Activated naive CD8-positive, alpha-beta T cell (primary cell): ENCODE measurements around the gene DACT2.
"Not testable (repeated sequence)": the region's sequence is repeated elsewhere in the genome, so short reads cannot be mapped to it uniquely, and the experiment has no call there.

ENCODE experiments used
- H3K27ac Mint-ChIP-seq: one replicate; pipeline ENCODE4 v1.8.0; 2021; ENCODE audit warnings: mixed read lengths
- H3K27me3 Mint-ChIP-seq: one replicate; pipeline ENCODE4 v1.8.0; 2021; ENCODE audit warnings: mixed read lengths
- H3K36me3 Mint-ChIP-seq: one replicate; pipeline ENCODE4 v1.8.0; 2021; ENCODE audit warnings: mixed read lengths
- H3K4me1 Mint-ChIP-seq: one replicate; pipeline ENCODE4 v1.8.0; 2021; ENCODE audit warnings: low read depth, mixed read lengths
- H3K4me3 Mint-ChIP-seq: one replicate; pipeline ENCODE4 v1.8.0; 2021; ENCODE audit warnings: mild to moderate bottlenecking, mixed read lengths
- H3K9me3 Mint-ChIP-seq: one replicate; pipeline ENCODE4 v1.8.0; 2021; ENCODE audit warnings: low read depth, mixed read lengths

Gene DACT2

DNA sequence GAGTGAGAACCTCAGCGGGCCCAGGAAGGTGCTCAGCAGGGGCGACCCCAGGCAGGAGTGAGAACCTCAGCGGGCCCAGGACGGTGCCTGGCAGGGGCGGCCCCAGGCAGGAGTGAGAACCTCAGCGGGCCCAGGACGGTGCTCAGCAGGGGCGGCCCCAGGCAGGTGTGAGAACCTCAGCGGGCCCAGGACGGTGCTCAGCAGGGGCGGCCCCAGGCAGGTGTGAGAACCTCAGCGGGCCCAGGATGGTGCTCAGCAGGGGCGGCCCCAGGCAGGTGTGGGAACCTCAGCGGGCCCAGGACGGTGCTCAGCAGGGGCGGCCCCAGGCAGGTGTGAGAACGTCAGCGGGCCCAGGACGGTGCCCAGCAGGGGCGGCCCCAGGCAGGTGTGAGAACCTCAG is 37.3 kb upstream of the DACT2 start:
- not testable (repeated sequence) for H3K36me3 Mint-ChIP-seq, H3K27me3 Mint-ChIP-seq, H3K27ac Mint-ChIP-seq, H3K4me3 Mint-ChIP-seq, H3K4me1 Mint-ChIP-seq, H3K9me3 Mint-ChIP-seq

DNA sequence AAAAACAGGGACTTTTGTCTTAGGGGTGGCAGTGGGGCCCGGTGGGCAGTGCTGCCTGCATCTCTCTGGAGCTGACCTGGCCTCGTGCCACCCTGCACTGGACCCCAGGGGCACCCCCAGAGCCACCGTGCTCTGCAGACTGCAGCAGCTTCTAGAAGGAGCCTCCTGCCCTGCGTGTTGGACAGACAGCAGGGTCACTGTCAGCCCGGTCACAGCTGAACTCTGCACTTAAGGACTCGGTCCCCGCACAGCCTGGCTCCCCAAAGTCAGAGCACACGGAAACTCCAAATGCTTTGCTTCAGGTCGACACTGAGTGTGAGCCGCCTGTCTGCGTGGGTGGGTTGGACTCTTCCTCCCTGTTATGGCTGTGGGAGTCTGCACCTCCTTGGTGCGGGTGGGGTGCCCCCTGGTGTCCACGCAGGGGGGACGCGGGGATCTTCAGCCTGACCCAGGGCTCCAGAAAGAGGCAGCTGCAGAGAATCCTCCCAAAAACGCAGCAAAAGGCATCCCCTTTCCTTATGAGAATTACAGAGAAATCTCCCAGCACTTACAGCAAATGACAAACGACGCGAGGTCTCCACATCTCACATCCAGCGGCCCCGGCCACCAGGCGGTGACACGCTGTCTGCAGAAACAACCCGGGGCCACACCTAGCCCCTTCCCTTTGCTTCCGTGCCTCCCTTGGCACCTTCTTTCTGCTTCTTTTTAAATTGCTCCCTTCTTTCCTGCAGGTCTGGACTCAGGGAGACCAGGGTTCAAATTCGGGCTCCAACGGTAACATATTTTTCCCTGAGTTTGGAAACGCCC is 36.3 kb upstream of the DACT2 start:
- no peaks in the 10 kb centered on the region for H3K9me3 Mint-ChIP-seq
- no peak overlapping the region for H3K27ac Mint-ChIP-seq
- H3K4me1 Mint-ChIP-seq, result no peaks in the 10 kb centered on the region
- no peaks in the 10 kb centered on the region for H3K36me3 Mint-ChIP-seq
- H3K27me3 Mint-ChIP-seq, result peaks cover 4% of the 10 kb centered on the region
- no peak overlapping the region for H3K4me3 Mint-ChIP-seq

DNA sequence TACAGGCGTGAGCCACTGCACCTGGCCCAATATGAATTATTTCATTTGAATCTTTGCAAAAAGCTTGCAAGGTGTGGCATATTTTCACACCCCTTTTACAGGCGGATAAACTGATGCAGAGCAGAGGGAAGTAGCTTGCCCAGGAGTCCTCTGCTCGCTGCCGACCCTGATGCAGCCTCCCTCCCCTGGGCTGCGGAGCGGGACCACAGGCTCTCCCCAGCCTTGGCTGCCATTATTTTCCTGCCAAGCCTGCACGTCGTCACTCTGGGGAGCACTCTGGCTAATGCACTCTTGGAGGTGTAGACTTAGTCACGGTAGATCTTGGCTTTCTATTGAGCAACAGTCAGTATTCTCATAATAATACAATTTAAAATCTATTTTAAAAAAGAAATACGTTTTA is 34.8 kb upstream of the DACT2 start:
- H3K27ac Mint-ChIP-seq, result no peak overlapping the region
- H3K36me3 Mint-ChIP-seq, result no peaks in the 10 kb centered on the region
- H3K9me3 Mint-ChIP-seq, result no peaks in the 10 kb centered on the region
- no peak overlapping the region for H3K4me3 Mint-ChIP-seq
- no peaks in the 10 kb centered on the region for H3K4me1 Mint-ChIP-seq
- H3K27me3 Mint-ChIP-seq, result peaks cover 3% of the 10 kb centered on the region

DNA sequence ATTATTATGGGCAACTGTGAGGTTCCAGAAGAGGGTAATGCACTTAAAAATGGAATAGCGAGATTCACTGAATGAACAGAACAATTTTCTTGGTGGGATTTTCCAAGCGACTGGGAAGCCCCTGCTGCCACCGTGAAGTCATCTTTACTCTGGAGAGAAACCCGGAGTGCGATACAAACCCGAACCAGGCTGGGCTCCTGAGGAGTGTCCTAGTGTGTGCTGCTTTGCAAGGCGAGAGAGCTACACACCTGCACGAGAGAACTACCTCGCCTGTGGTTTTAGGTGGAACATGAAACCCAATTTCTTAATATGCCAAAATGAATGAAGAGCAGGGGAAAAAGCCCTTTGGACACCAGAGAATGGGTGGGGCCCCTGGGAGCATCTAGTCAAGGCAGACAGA is 33.5 kb upstream of the DACT2 start:
- H3K27ac Mint-ChIP-seq, result no peak overlapping the region
- no peak overlapping the region for H3K4me3 Mint-ChIP-seq
- no peaks in the 10 kb centered on the region for H3K4me1 Mint-ChIP-seq
- no peaks in the 10 kb centered on the region for H3K36me3 Mint-ChIP-seq
- no peaks in the 10 kb centered on the region for H3K9me3 Mint-ChIP-seq
- H3K27me3 Mint-ChIP-seq, result peaks cover 3% of the 10 kb centered on the region

DNA sequence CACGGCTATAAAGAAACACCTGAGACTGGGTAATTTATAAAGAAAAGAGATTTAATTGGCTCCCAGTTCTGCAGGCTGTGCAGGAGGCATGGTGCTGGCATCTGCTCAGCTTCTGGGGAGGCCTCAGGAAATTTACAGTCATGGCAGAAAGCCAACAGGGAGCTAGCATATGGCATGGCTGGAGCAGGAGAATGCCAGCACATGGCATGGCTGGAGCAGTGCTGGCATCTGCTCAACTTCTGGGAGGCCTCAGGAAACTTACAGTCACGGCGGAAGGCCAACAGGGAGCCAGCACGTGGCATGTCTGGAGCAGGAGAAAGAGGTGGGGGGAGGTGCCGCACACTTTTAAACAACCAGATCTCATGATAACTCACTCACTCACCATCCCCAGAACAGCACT is 32.5 kb upstream of the DACT2 start:
- H3K36me3 Mint-ChIP-seq, result no peaks in the 10 kb centered on the region
- H3K4me1 Mint-ChIP-seq, result no peaks in the 10 kb centered on the region
- H3K4me3 Mint-ChIP-seq, result no peak overlapping the region

GRCh38 chr6:168349718-168350210 is 30.2 kb upstream of the DACT2 start:
- Mint-ChIP-seq H3K27me3 (peaks cover 6% of the 10 kb centered on the region), H3K4me1 (no peaks in the 10 kb centered on the region), H3K36me3 (no peaks in the 10 kb centered on the region), H3K27ac (no peak overlapping the region), H3K4me3 (no peak overlapping the region), H3K9me3 (no peaks in the 10 kb centered on the region)

More for the DNA sequence above, 32.5 kb upstream of the DACT2 start:
- Mint-ChIP-seq H3K27ac (no peak overlapping the region), H3K27me3 (peaks cover 3% of the 10 kb centered on the region), H3K9me3 (no peaks in the 10 kb centered on the region)

GRCh38 chr6:168348186-168348585 is 28.6 kb upstream of the DACT2 start:
- Mint-ChIP-seq H3K36me3 (no peaks in the 10 kb centered on the region), H3K27ac (no peak overlapping the region), H3K27me3 (peaks cover 9% of the 10 kb centered on the region), H3K4me3 (no peak overlapping the region), H3K4me1 (no peaks in the 10 kb centered on the region), H3K9me3 (no peaks in the 10 kb centered on the region)

GRCh38 chr6:168347615-168348014 is 28.0 kb upstream of the DACT2 start:
- no peaks in the 10 kb centered on the region for H3K4me1 Mint-ChIP-seq
- H3K4me3 Mint-ChIP-seq, result no peak overlapping the region
- H3K36me3 Mint-ChIP-seq, result no peaks in the 10 kb centered on the region
- peaks cover 9% of the 10 kb centered on the region for H3K27me3 Mint-ChIP-seq
- H3K9me3 Mint-ChIP-seq, result no peaks in the 10 kb centered on the region
- H3K27ac Mint-ChIP-seq, result no peak overlapping the region

- H3K36me3 Mint-ChIP-seq, result no peaks in the 10 kb centered on the region
- no peak overlapping the region for H3K4me3 Mint-ChIP-seq
- peaks cover 9% of the 10 kb centered on the region for H3K27me3 Mint-ChIP-seq
- no peaks in the 10 kb centered on the region for H3K9me3 Mint-ChIP-seq
- no peak overlapping the region for H3K27ac Mint-ChIP-seq
- no peaks in the 10 kb centered on the region for H3K4me1 Mint-ChIP-seq
Measured at GRCh38 chr6:168347053-168347452, 27.5 kb upstream of the DACT2 start.

DNA sequence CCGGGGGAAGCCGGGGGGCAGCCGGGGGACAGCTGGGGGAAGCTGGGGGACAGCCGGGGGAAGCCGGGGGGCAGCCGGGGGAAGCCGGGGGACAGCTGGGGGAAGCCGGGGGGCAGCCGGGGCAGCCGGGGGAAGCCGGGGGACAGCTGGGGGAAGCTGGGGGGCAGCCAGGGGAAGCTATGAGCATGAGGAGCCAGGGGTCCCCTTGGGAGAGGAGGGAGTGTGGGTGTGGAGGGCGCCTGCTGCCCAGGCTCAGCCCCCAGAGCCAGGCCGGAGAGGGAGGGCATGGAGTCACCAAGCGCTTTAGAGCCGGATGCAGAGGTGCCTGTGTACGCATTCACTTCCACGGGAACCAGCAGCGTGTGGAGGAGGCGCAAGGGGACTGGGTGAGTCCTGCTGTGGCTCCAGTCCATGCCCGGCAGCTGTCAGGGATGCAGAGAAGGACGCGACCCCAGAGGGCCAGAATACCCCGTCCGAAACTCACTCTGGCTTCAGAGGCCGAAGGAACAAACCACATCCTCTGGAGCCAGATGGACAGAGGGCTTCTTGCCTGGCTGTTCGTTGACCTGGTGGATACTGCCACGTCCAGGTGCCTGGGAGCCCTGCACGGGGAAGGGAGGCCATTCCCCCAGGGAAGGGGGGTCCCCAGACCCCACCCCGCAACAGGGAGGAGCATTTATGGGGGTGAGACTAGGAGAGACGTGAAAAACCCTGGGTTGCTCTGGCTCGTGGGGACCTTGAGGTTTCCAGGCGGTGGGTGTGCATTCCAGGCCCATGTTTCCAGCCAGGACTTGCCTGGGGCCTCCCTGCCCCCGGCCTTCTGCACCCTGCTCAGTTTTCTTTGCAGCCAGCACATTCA is 26.5 kb upstream of the DACT2 start:
- Mint-ChIP-seq H3K9me3 (no peaks in the 10 kb centered on the region), H3K27me3 (peaks cover 9% of the 10 kb centered on the region), H3K36me3 (no peaks in the 10 kb centered on the region), H3K27ac (no peak overlapping the region), H3K4me3 (no peak overlapping the region), H3K4me1 (no peaks in the 10 kb centered on the region)

DNA sequence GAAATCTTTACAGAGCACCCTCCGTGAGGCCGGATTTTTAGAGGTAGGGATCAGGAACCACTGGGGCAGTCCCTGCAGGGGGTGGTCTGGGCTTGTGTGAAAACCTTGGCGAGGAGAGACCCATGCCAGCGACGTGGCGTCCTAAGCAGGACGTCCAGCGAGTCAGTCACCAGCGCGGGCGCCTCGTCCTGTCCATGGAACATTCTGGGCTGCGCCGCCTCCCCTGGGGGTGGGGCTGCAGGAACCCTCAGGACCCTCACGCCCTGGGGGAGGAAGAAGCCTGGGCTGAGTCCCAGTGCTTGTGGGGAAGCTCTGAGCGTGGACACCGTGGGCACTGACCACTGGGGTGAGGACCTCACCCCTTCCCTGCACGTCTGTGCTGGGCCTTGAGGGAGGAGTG is 25.7 kb upstream of the DACT2 start:
- peaks cover 9% of the 10 kb centered on the region for H3K27me3 Mint-ChIP-seq
- no peaks in the 10 kb centered on the region for H3K36me3 Mint-ChIP-seq
- no peak overlapping the region for H3K27ac Mint-ChIP-seq
- no peak overlapping the region for H3K4me3 Mint-ChIP-seq
- H3K9me3 Mint-ChIP-seq, result no peaks in the 10 kb centered on the region
- H3K4me1 Mint-ChIP-seq, result no peaks in the 10 kb centered on the region

DNA sequence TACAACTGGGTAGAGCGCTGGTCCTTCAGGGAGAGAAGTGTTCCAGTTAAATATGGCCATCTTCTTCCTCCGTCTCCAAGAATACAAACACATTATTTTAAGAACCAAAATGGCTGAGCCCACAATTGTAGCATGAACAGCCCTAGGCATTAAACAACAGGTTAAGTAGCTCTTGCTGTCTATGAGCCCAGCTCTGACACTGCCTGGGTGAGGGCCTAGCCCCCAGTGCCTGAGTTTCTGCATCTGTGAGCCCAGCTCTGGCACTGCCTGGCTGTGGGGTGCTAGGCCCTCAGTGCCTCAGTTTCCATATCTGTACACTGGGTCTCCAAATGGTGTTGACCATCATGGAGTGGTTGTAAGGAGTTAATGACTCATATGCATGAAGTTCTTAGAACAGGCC is 24.8 kb upstream of the DACT2 start:
- no peak overlapping the region for H3K4me3 Mint-ChIP-seq
- no peaks in the 10 kb centered on the region for H3K36me3 Mint-ChIP-seq
- H3K9me3 Mint-ChIP-seq, result no peaks in the 10 kb centered on the region
- H3K4me1 Mint-ChIP-seq, result no peaks in the 10 kb centered on the region
- H3K27me3 Mint-ChIP-seq, result peaks cover 7% of the 10 kb centered on the region
- H3K27ac Mint-ChIP-seq, result no peak overlapping the region

DNA sequence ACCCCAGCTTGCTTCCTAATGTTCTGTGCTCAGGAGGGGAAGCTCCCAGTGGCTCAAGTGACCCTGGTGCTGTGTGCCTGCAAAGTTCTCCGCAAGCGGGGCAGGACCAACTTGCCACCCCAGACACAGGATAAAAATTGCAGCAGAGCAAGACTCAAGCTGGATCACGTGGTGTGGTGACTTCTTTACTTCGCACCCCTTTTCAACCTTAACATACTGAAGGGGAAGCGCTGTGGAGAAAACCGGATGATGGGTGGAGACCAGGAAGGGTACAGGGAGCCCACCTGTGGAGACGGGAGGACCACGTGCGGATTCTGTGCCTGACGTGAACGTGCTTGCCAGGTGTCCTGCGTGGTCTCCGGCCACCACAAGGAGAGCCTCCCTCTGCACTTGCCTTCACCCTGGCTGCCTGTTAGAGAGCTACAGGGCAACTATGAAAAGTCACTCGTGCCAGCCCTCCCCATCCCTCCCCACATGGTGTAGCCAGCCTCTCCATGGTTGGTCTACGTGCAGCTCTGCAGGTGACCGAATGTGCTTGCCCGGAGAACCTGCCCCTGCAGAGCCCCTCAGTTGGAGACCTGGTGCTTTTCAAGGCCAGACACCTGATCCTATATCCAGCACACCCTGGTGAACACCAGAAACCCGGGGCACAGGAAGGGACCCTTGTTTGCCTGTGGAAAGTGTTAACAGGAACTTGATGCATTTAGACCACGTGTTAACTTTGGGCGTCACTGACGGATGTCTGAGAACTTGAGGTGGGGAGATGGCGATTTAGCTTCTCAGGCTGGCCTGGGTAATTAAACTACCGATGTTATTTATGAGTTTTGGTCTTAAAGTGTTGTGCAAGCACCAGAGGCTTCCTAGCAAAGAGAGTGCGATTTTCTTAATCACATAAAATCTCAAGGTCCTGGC is 23.9 kb upstream of the DACT2 start:
- Mint-ChIP-seq H3K4me3 (no peak overlapping the region), H3K9me3 (no peaks in the 10 kb centered on the region), H3K4me1 (no peaks in the 10 kb centered on the region), H3K27ac (no peak overlapping the region), H3K36me3 (no peaks in the 10 kb centered on the region), H3K27me3 (peaks cover 7% of the 10 kb centered on the region)

DNA sequence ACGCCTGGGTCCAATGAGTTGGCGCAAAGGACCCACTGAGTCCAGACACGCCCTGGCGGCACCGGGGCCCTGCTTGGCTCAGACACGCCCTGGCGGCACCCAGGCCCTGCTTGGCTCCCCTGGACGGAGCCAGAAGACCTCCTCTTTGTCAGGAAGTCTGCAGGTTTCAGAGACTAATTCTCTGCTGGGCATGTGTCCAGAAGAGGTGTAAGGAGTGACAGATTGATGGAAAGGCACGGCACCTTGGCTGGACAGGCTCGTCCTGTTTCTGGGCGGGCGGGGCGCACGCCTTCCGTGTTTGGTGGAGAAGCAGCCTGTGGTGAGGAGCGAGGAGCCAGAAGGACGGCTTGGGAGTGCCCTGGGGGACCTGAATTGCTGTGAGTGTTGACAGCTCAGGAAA is 23.1 kb upstream of the DACT2 start:
- no peak overlapping the region for H3K4me3 Mint-ChIP-seq
- no peak overlapping the region for H3K27ac Mint-ChIP-seq
- no peaks in the 10 kb centered on the region for H3K9me3 Mint-ChIP-seq
- H3K36me3 Mint-ChIP-seq, result no peaks in the 10 kb centered on the region
- H3K27me3 Mint-ChIP-seq, result peaks cover 7% of the 10 kb centered on the region
- no peaks in the 10 kb centered on the region for H3K4me1 Mint-ChIP-seq
